Right forelimb (tissue), 1 donor: Measurements from ENCODE around the gene PHKA1.
"Not testable (repeated sequence)": the region's sequence is repeated elsewhere in the genome, so short reads cannot be mapped to it uniquely, and the experiment has no call there.

Source experiments
- DNase-seq: peaks from one replicate; pipeline ENCODE4 v3.0.0-alpha.2; 2018

The PHKA1 gene

DNA sequence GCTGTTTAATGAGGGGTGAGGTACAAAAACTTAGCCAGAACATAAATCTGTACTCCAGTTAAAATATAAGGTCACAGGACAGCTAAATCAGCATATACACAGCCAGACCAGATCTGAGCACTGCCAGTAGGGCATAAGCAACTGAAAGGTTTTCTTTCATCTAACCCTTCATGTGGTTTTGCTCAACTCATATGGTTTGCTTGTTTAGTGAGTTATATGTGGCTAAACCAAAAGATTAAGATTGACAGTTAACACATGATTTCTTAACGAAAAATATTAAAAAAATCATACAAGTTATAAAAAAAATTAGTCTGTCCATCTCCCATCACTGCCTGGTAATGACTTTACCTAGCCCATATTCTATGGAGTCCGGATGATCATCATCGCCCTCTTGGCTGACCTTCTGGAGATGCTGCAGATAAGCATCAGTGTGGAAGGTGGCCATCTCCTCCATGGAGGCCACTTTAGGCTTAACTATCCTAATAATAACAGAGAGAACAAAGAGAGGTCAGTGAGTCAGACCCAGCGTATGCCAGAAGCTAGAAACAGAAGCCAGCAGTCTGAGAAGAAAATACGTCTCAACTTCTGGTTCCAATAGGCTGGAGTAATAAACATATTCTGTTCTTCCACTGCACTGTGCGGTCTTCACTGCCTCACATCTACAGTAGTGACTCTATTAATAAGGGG, 145.6 kb downstream of the PHKA1 start:
- no peak for DNase-seq

DNA sequence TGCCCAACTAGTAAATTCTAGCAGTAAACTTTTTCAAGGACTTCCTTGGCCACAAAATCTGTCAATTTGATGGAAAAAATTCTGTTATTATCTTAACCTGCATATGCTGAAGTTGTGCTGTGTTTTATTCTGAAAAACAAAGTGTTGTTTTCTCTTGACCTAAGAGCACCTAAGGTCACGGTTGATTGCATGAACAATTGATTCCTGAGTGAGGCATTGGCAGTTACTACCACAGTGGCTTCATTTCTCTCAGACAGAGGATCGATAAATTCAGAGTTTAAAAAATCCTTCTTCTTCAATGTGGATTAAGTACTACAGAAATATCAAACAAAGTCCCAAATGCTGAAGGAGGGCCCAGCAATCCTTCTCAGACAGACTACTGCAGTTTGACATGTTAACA, 147.7 kb downstream of the PHKA1 start:
- no peak for DNase-seq

DNA sequence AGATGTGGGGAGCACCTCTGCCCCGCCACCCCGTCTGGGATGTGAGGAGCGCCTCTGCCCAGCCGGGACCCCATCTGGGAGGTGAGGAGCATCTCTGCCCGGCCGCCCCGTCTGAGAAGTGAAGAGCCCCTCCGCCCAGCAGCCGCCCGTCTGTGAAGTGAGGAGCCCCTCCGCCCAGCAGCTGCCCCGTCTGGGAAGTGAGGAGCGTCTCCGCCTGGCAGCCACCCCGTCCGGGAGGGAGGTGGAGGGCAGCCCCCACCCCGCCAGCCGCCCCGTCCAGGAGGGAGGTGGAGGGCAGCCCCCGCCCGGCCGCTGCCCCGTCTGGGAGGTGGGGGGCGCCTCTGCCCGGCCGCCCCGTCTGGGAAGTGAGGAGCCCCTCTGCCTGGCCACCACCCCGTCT, 154.5 kb downstream of the PHKA1 start:
- not testable (repeated sequence) for DNase-seq

DNA sequence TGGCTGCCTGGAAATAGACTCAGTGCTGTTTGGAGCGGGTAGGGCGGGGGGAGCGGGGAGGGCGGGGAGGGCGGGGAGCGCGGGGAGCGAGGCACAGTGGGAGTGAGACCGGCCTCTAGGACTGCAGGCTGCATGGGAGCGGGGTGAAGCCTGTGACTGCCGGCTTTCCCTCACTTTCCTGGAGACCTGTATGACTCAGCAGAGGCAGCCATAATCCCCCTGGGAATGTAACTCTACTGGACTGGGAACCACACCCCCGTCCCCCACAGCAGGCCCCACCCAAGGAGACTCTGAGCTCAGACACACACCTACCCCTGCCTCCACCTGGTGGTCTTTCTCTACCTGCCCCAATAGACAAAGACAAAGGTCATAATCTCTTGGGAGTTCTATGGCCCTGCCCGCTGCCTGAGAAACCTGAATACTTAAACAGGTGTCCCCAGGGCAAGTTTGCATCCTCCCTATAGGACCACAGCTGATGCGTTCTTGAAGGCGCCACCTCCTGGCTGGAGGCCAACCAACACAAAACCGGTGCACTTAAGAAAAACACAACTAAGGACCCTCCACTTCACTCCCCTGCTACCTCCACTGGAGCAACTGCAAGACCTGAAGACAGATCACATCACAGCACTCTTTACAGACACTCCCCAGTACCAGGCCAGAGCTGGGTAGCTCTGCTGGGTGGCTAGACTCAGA, 159.5 kb downstream of the PHKA1 start:
- no peak for DNase-seq

DNA sequence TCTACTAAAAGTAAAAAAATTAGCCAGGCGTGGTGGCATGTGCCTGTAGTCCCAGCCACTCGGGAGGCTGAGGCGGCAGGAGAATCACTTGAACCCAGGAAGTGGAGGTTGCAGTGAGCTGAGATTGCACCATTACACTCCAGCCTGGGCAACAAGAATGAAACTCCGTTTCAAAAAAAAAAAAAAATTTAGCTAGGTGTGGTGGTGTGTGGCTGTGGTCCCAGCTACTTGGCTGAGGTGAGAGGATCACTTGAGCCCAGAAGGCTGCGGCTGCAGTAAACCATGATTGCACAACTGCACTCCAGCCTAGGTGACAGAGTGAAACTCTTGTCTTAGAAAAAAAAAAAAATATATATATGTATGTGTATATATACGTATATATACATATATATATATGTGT, 161.7 kb downstream of the PHKA1 start:
- DNase-seq = not testable (repeated sequence)

DNA sequence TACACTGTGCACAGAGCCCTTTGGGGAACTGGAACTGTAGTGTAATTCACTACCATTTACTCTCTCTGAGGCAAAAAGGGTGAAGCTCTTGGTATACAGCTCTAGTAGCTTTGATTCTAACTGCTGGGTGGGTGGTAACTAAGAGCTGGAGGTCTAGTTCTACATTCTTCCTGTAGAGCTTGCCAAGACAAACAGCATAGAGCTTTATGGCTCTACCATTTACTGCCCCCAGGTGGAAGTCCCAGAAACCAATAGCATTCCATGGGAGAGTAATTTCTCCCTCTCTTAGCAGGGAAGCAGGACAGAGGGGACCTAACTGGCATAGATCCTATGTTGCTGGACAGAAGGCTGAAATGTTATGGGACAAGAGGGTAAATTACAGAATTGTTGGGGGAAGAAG, 168.1 kb downstream of the PHKA1 start:
- DNase-seq = no peak

DNA sequence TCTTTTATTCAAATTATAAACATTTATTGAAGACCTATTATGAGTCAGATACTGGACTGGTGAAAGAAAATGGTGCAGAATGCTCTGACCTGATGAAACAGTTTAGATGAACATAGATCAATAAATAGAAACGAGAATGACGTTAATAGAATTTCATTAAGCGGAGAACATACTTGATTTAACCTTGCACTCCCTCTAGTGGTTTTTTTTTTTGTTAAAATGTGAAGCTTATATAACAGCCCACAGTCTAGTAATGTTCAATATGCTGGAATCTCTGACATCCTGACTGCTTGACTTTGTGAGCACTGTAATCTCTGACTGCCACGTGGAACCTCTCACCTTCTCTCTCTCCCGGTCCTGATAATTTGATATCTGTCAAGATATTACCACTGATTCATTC, 173.8 kb downstream of the PHKA1 start:
- DNase-seq = no peak

DNA sequence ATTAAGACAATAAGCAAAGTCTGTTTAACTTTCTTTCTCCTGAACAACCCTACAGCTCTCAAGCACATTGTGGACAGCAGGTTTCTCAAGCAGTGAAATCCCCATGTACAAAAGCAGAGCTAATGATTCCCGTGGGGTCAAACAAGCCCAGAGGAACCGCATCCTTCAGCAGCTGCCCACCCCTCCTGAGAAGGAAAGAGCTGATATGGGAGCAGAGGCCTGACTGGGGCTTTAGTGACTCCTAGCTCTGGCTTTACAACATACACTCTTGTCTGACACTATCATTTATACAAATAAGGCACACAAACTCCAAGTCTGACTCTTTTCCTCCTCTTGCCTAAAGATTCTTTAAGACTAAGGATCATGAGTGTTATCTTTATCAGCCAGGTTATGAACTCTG, 174.3 kb downstream of the PHKA1 start:
- DNase-seq = no peak

DNA sequence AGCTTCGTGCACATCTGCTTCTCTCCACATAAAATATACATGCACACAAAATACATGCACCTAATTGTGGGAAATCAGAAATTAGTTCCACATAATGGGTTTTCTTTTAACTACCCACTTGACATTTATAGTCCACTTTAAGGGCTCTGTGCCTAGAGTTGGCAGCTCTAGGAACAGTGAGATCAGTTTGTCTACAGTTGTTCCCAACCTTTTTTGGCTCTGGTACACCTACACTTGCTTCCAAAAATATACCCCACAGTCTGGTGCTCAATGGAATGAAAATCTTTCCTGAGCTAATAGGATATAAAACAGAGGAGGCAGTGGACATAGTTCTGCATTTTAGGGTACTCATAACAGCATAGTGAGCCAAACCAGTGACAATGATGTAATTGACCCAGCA, 177.6 kb downstream of the PHKA1 start:
- DNase-seq = no peak

DNA sequence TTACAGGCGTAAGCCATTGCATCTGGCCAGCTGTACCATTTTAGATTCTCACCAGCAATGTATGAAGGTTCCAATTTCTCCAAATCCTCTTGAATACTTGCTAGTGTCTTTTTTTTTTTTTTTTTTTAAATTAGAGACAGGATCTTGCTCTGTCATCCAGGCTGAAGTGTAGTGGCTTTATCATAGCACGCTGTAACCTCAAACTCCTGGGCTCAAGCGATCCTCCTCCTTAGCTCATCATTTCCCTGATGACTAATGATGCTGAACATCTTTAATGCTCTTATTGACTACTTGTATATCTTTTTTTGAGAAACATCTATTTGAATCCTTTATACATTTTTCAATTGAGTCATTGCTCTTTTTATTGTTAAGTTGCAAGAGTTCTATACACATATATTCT, 181.7 kb downstream of the PHKA1 start:
- no peak for DNase-seq
